Keratinocyte (primary cell): Measurements from ENCODE around the gene CXADR. TPM values are rescaled to one million over a fixed set of nuclear protein-coding genes. Genes with fewer than 3 reads are reported as not detected.

Source experiments
- DNase-seq: peaks from one replicate; pipeline ENCODE4 v3.0.0-alpha.2; 2011; ENCODE audit warnings: low read depth, missing footprints, low spot score
- FAIRE-seq: peaks from 2 replicates; lab custom pipeline; 2011; peaks lifted over from hg19 to GRCh38; lab: Jason Lieb, UNC
- H2AFZ ChIP-seq: 2 replicates; pipeline ENCODE4 v1.6.0; 2012; ENCODE audit warnings: low read length, control low read depth, inconsistent platforms; ENCODE audit not compliant: control insufficient read depth
- H3K27ac ChIP-seq: 2 replicates; pipeline ENCODE4 v1.5.1; 2011; ENCODE audit warnings: low read length; ENCODE audit not compliant: control insufficient read depth, insufficient read depth
- H3K27me3 ChIP-seq: 3 replicates; pipeline ENCODE4 v1.6.0; 2011; ENCODE audit warnings: low read length; ENCODE audit not compliant: control insufficient read depth, insufficient read depth; ENCODE audit errors: extremely low read depth
- H3K36me3 ChIP-seq, 2 experiments: 2 replicates in 1 of 2; 3 replicates in 1 of 2; pipeline ENCODE4 v1.5.1; 2011; ENCODE audit warnings: low read length in 2 of 2, mild to moderate bottlenecking in 1 of 2; ENCODE audit not compliant: control insufficient read depth in 2 of 2, insufficient read depth in 2 of 2; ENCODE audit errors: extremely low read depth in 1 of 2
- H3K4me1 ChIP-seq: 3 replicates; pipeline ENCODE4 v1.5.1; 2011; ENCODE audit warnings: low read length; ENCODE audit not compliant: control insufficient read depth, insufficient read depth; ENCODE audit errors: extremely low read depth
- H3K4me2 ChIP-seq: 3 replicates; pipeline ENCODE4 v1.6.0; 2011; ENCODE audit warnings: low read depth, low read length; ENCODE audit not compliant: control insufficient read depth, insufficient read depth; ENCODE audit errors: extremely low read depth
- H3K4me3 ChIP-seq, 3 experiments: fragments of 200-600 bp in 1 of 3; sonication (generic) in 1 of 3; 2 replicates in 2 of 3; 3 replicates in 1 of 3; pipeline ENCODE4 v1.5.1; 2011 to 2016; ENCODE audit warnings: low read length in 3 of 3, mild to moderate bottlenecking in 3 of 3, control low read depth in 2 of 3, inconsistent platforms in 1 of 3, low read depth in 1 of 3, mixed read lengths in 1 of 3, mixed run types in 1 of 3, moderate library complexity in 1 of 3; ENCODE audit not compliant: control insufficient read depth in 2 of 3, insufficient read depth in 2 of 3; ENCODE audit errors: extremely low read depth in 1 of 3
- H3K79me2 ChIP-seq: 2 replicates; pipeline ENCODE4 v1.6.0; 2012; ENCODE audit warnings: low read length; ENCODE audit not compliant: control insufficient read depth, insufficient read depth
- H3K9ac ChIP-seq: 3 replicates; pipeline ENCODE4 v1.6.0; 2011; ENCODE audit warnings: low read length; ENCODE audit not compliant: control insufficient read depth, insufficient read depth; ENCODE audit errors: extremely low read depth
- H3K9me1 ChIP-seq: 3 replicates; pipeline ENCODE4 v1.6.0; 2011; ENCODE audit warnings: low read length; ENCODE audit not compliant: control insufficient read depth, insufficient read depth; ENCODE audit errors: extremely low read depth
- H3K9me3 ChIP-seq: 2 replicates; pipeline ENCODE4 v1.5.1; 2012; ENCODE audit warnings: low read depth, low read length; ENCODE audit not compliant: control insufficient read depth
- H4K20me1 ChIP-seq: 3 replicates; pipeline ENCODE4 v1.6.0; 2011; ENCODE audit warnings: low read length; ENCODE audit not compliant: control insufficient read depth, insufficient read depth; ENCODE audit errors: extremely low read depth
- CTCF ChIP-seq, 3 experiments: IDR thresholded peaks in 1 of 3; conservative IDR thresholded peaks in 1 of 3; optimal IDR thresholded peaks in 1 of 3; 2 replicates in 2 of 3; 3 replicates in 1 of 3; pipeline versions ENCODE3 to v1.5.1; 2011; ENCODE audit warnings: low read length in 3 of 3, mild to moderate bottlenecking in 3 of 3, moderate library complexity in 2 of 3, control low read depth in 1 of 3, inconsistent platforms in 1 of 3; ENCODE audit not compliant: insufficient read depth in 2 of 3; ENCODE audit errors: extremely low read depth in 1 of 3
- EZH2 ChIP-seq: IDR thresholded peaks from one replicate; pipeline ENCODE4 v1.6.1; 2012; ENCODE audit warnings: inconsistent platforms, mild to moderate bottlenecking, low read length, moderate library complexity
- dilution Hi-C: fragments of 300-500 bp; cut with MboI; formaldehyde crosslinking; loops from one replicate; pipeline ENCODE4 v1.7.0; 2020; ENCODE audit warnings: low sequenced_read_pairs; ENCODE audit not compliant: extremely low pct_ligation_motif_present
- polyA plus RNA-seq, 5 experiments: library from polyadenylated mRNA; depleted of rRNA in 3 of 5; stranded (reverse) in 3 of 5; stranded (forward) in 1 of 5; unstranded in 1 of 5; fragments of >200 nt; gene quantifications; 1 replicate in 1 of 5; 2 replicates in 3 of 5; 3 replicates in 1 of 5; pipeline versions ENCODE4 v1.2.1 to v1.2.3, GENCODE V29; 2011 to 2012; ENCODE audit warnings: missing spikeins in 2 of 5, low read depth in 1 of 5, low replicate concordance in 1 of 5

The CXADR gene
- polyA plus RNA-seq, 1 donor (not counting 4 experiments of a cell fraction or from before 2014, with no cell fraction given), result 37.3 TPM

GRCh38 chr21:17611414-17612022 lies 98.7 kb downstream of the CXADR start:
- Histone ChIP-seq H3K79me2 (peaks cover 53% of the 10 kb centered on the region), H3K27ac (peak overlapping the region; percentile 97), H4K20me1 (no peaks in the 10 kb centered on the region), H3K27me3 (no peaks in the 10 kb centered on the region), H3K36me3 (peaks cover 0 to 1% of the 10 kb centered on the region in 2 experiments), H3K4me2 (peak overlapping the region; percentile 100), H2AFZ (peak overlapping the region; percentile 85), H3K9ac (peak overlapping the region; percentile 100), H3K4me3 (peak overlapping the region; percentile 69 to 97 (median 88)), H3K4me1 (peaks cover 36% of the 10 kb centered on the region), H3K9me1 (no peaks in the 10 kb centered on the region), H3K9me3 (no peaks in the 10 kb centered on the region)
- TF ChIP-seq EZH2 (no peak), CTCF (optimal IDR thresholded peaks at IDR 0.05 in 1 of 3, IDR thresholded peaks at IDR 0.05 in 1 of 3, conservative IDR thresholded peaks at IDR 0.05 in 1 of 3; ENCODE audit: extremely low read depth in 1 of 3, insufficient read depth in 2 of 3, low read length in 3 of 3) (no peak)
- dilution Hi-C loops, result no loop called here
- DNase-seq (no peak), FAIRE-seq (peak; percentile 71)

GRCh38 chr21:17612023-17612564 lies 99.3 kb downstream of the CXADR start:
- peak overlapping the region; percentile 100 for H3K9ac ChIP-seq
- FAIRE-seq (no peak), DNase-seq (no peak)
- no peaks in the 10 kb centered on the region for H3K27me3 ChIP-seq
- dilution Hi-C loops, result no loop called here
- H3K36me3 ChIP-seq, result peaks cover 0 to 1% of the 10 kb centered on the region in 2 experiments
- peak overlapping the region; percentile 97 for H3K27ac ChIP-seq
- H2AFZ ChIP-seq, result peak overlapping the region; percentile 85
- peak overlapping the region; percentile 100 for H3K4me2 ChIP-seq
- H3K4me1 ChIP-seq, result peaks cover 34% of the 10 kb centered on the region
- H3K4me3 ChIP-seq, result peak overlapping the region; percentile 69 to 97 (median 88)
- H3K79me2 ChIP-seq, result peaks cover 48% of the 10 kb centered on the region
- H3K9me3 ChIP-seq, result no peaks in the 10 kb centered on the region
- H4K20me1 ChIP-seq, result no peaks in the 10 kb centered on the region
- no peaks in the 10 kb centered on the region for H3K9me1 ChIP-seq
- TF ChIP-seq EZH2 (no peak), CTCF (optimal IDR thresholded peaks at IDR 0.05 in 1 of 3, IDR thresholded peaks at IDR 0.05 in 1 of 3, conservative IDR thresholded peaks at IDR 0.05 in 1 of 3; ENCODE audit: extremely low read depth in 1 of 3, insufficient read depth in 2 of 3, low read length in 3 of 3) (no peak)
